Peyer's patch (tissue), 4 donors: Measurements from ENCODE around the gene LMX1B.

Experiments
- POLR2A ChIP-seq, 2 donors: fragments of 450-650 bp; IDR thresholded peaks; one replicate each; pipeline ENCODE4 v1.5.1; 2017; ENCODE audit warnings: antibody characterized with exemption in 2 of 2, mild to moderate bottlenecking in 2 of 2, moderate library complexity in 2 of 2
- TF ChIP-seq, protein P1 (sequence below), 6 experiments: fragments of 450-650 bp in 4 of 6; fragments of 200-600 bp in 2 of 6; sonication (generic) in 1 of 6; IDR thresholded peaks; one replicate each; pipeline ENCODE4 v1.5.1; 2017 to 2019; ENCODE audit warnings: antibody characterized with exemption in 6 of 6, mild to moderate bottlenecking in 3 of 6, moderate library complexity in 1 of 6

DNA sequence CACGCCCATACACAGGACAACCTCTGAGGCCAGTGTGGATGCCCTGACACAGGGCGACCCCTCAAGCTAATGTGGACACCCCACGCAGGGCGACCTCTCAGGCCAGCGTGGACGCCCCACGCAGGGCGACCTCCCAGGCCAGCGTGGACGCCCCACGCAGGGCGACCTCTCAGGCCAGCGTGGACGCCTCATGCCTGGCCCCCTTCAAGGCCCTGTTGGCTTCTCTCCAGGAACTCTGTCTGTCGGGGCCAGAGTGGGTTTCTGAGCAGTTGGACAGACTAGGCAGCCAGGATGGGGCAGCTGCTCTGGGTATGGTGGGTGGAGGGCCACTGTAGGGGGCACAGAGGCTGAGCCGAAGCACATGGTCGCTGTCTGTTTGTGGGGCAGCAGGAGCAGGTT, 47.4 kb downstream of the LMX1B start:
- TF ChIP-seq, protein P1, sequence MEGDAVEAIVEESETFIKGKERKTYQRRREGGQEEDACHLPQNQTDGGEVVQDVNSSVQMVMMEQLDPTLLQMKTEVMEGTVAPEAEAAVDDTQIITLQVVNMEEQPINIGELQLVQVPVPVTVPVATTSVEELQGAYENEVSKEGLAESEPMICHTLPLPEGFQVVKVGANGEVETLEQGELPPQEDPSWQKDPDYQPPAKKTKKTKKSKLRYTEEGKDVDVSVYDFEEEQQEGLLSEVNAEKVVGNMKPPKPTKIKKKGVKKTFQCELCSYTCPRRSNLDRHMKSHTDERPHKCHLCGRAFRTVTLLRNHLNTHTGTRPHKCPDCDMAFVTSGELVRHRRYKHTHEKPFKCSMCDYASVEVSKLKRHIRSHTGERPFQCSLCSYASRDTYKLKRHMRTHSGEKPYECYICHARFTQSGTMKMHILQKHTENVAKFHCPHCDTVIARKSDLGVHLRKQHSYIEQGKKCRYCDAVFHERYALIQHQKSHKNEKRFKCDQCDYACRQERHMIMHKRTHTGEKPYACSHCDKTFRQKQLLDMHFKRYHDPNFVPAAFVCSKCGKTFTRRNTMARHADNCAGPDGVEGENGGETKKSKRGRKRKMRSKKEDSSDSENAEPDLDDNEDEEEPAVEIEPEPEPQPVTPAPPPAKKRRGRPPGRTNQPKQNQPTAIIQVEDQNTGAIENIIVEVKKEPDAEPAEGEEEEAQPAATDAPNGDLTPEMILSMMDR (IDR thresholded peaks at IDR 0.05) = no peak
- TF ChIP-seq POLR2A (IDR thresholded peaks at IDR 0.05) = no peak
